Neural cell (in vitro differentiated cells): ENCODE results near the gene WASHC2A.
"Not testable (repeated sequence)": the region's sequence is repeated elsewhere in the genome, so short reads cannot be mapped to it uniquely, and the experiment has no call there.

Experiments used
- CTCF ChIP-seq: fragments of 450-650 bp; IDR thresholded peaks from 2 replicates; pipeline ENCODE4 v1.5.1; 2014; ENCODE audit warnings: antibody characterized with exemption, mild to moderate bottlenecking, moderate library complexity; ENCODE audit not compliant: poor library complexity, severe bottlenecking
- EP300 ChIP-seq: fragments of 450-650 bp; conservative IDR thresholded peaks from 2 replicates; pipeline ENCODE4 v1.6.1; 2014; ENCODE audit warnings: antibody characterized with exemption, mild to moderate bottlenecking, moderate library complexity; ENCODE audit not compliant: poor library complexity, severe bottlenecking
- EZH2 ChIP-seq: fragments of 200-600, 300-800 bp; shearing (Covaris generic), sonication (generic); IDR thresholded peaks from 2 replicates; pipeline ENCODE4 v1.6.1; 2014; ENCODE audit warnings: antibody characterized with exemption, low read length, borderline replicate concordance, mild to moderate bottlenecking; ENCODE audit not compliant: insufficient read depth, poor library complexity, severe bottlenecking
- POLR2AphosphoS5 ChIP-seq: IDR thresholded peaks from 2 replicates; pipeline ENCODE4 v1.6.1; 2012
- RAD21 ChIP-seq: fragments of 450-650 bp; conservative IDR thresholded peaks from 2 replicates; pipeline ENCODE4 v1.6.1; 2014; ENCODE audit warnings: antibody characterized with exemption, mild to moderate bottlenecking, moderate library complexity
- REST ChIP-seq: IDR thresholded peaks from 2 replicates; pipeline ENCODE4 v1.6.1; 2012; ENCODE audit warnings: borderline replicate concordance
- SMC3 ChIP-seq: fragments of 450-650 bp; conservative IDR thresholded peaks from 2 replicates; pipeline ENCODE4 v1.6.1; 2014; ENCODE audit warnings: antibody characterized with exemption, mild to moderate bottlenecking, moderate library complexity; ENCODE audit not compliant: poor library complexity

GRCh38 chr10:50075139-50075538 lies 7.4 kb downstream of the WASHC2A start:
- TF ChIP-seq EZH2, CTCF, POLR2AphosphoS5, EP300, SMC3, REST, RAD21: not testable (repeated sequence)
